ENCODE data around the gene DACT2. TPM values are rescaled to one million over a fixed set of nuclear protein-coding genes. Genes with fewer than 3 reads are reported as not detected.

The DACT2 gene
- total and polyA plus RNA-seq, 2 donors (not counting 1 experiment from before 2014, with no cell fraction given): not detected

GRCh38 chr6:168265827-168266815, 53.5 kb downstream of the DACT2 start:
- H4K20me1 ChIP-seq (ENCODE audit: control insufficient read depth, extremely low read depth, insufficient read depth, low read length): no peaks in the 10 kb centered on the region
- H3K4me2 ChIP-seq (ENCODE audit: extremely low read depth, insufficient read depth, low read length): no peak overlapping the region
- TF ChIP-seq EZH2 (IDR thresholded peaks at IDR 0.05; ENCODE audit: low read length, missing control alignments) (no peak), CTCF (conservative IDR thresholded peaks at IDR 0.05 in 1 of 2, IDR thresholded peaks at IDR 0.05 in 1 of 2; ENCODE audit: low read depth in 1 of 2, low read length in 2 of 2) (no peak)
- H3K27me3 ChIP-seq (ENCODE audit: control insufficient read depth, insufficient read depth, low read length): no peaks in the 10 kb centered on the region
- H2AFZ ChIP-seq (ENCODE audit: low read length): no peak overlapping the region
- no peaks in the 10 kb centered on the region for H3K9me3 ChIP-seq (ENCODE audit: control insufficient read depth, insufficient read depth, low read depth, low read length)
- no peaks in the 10 kb centered on the region for H3K4me1 ChIP-seq (ENCODE audit: control insufficient read depth, extremely low read depth, insufficient read depth, low read length)
- H3K79me2 ChIP-seq (ENCODE audit: control insufficient read depth, insufficient read depth, low read length): no peaks in the 10 kb centered on the region
- no peak overlapping the region for H3K9ac ChIP-seq (ENCODE audit: insufficient read depth, low read length)
- H3K27ac ChIP-seq (ENCODE audit: insufficient read depth, low read length): no peak overlapping the region
- no peak for DNase-seq (ENCODE audit: low read depth in 2 of 2)
- H3K36me3 ChIP-seq (ENCODE audit: control insufficient read depth, insufficient read depth, low read length): no peaks in the 10 kb centered on the region
- H3K4me3 ChIP-seq (replicated peaks in 1 of 4; ENCODE audit: control extremely low read depth in 1 of 4, insufficient read depth in 1 of 4, low read depth in 3 of 4, low read length in 4 of 4): no peak overlapping the region

- H3K9me3 ChIP-seq (ENCODE audit: control insufficient read depth, insufficient read depth, low read depth, low read length): no peaks in the 10 kb centered on the region
- TF ChIP-seq CTCF (conservative IDR thresholded peaks at IDR 0.05 in 1 of 2, IDR thresholded peaks at IDR 0.05 in 1 of 2; ENCODE audit: low read depth in 1 of 2, low read length in 2 of 2): no peak
- no peak for TF ChIP-seq EZH2 (IDR thresholded peaks at IDR 0.05; ENCODE audit: low read length, missing control alignments)
- H3K4me1 ChIP-seq (ENCODE audit: control insufficient read depth, extremely low read depth, insufficient read depth, low read length): no peaks in the 10 kb centered on the region
- DNase-seq (ENCODE audit: low read depth in 2 of 2): no peak
- H3K9ac ChIP-seq (ENCODE audit: insufficient read depth, low read length): no peak overlapping the region
- no peak overlapping the region for H3K4me3 ChIP-seq (replicated peaks in 1 of 4; ENCODE audit: control extremely low read depth in 1 of 4, insufficient read depth in 1 of 4, low read depth in 3 of 4, low read length in 4 of 4)
- no peaks in the 10 kb centered on the region for H3K27me3 ChIP-seq (ENCODE audit: control insufficient read depth, insufficient read depth, low read length)
- H3K79me2 ChIP-seq (ENCODE audit: control insufficient read depth, insufficient read depth, low read length): no peaks in the 10 kb centered on the region
- no peaks in the 10 kb centered on the region for H3K36me3 ChIP-seq (ENCODE audit: control insufficient read depth, insufficient read depth, low read length)
- no peaks in the 10 kb centered on the region for H4K20me1 ChIP-seq (ENCODE audit: control insufficient read depth, extremely low read depth, insufficient read depth, low read length)
- no peak overlapping the region for H2AFZ ChIP-seq (ENCODE audit: low read length)
- no peak overlapping the region for H3K4me2 ChIP-seq (ENCODE audit: extremely low read depth, insufficient read depth, low read length)
- H3K27ac ChIP-seq (ENCODE audit: insufficient read depth, low read length): no peak overlapping the region
These were observed 54.2 kb downstream of the DACT2 start for GRCh38 chr6:168265394-168265793.

- no peaks in the 10 kb centered on the region for H3K4me1 ChIP-seq (ENCODE audit: control insufficient read depth, extremely low read depth, insufficient read depth, low read length)
- TF ChIP-seq EZH2 (IDR thresholded peaks at IDR 0.05; ENCODE audit: low read length, missing control alignments): no peak
- no peak for TF ChIP-seq CTCF (conservative IDR thresholded peaks at IDR 0.05 in 1 of 2, IDR thresholded peaks at IDR 0.05 in 1 of 2; ENCODE audit: low read depth in 1 of 2, low read length in 2 of 2)
- H4K20me1 ChIP-seq (ENCODE audit: control insufficient read depth, extremely low read depth, insufficient read depth, low read length): no peaks in the 10 kb centered on the region
- no peak overlapping the region for H3K9ac ChIP-seq (ENCODE audit: insufficient read depth, low read length)
- no peaks in the 10 kb centered on the region for H3K36me3 ChIP-seq (ENCODE audit: control insufficient read depth, insufficient read depth, low read length)
- H3K4me3 ChIP-seq (replicated peaks in 1 of 4; ENCODE audit: control extremely low read depth in 1 of 4, insufficient read depth in 1 of 4, low read depth in 3 of 4, low read length in 4 of 4): no peak overlapping the region
- no peak overlapping the region for H3K27ac ChIP-seq (ENCODE audit: insufficient read depth, low read length)
- no peak for DNase-seq (ENCODE audit: low read depth in 2 of 2)
- no peak overlapping the region for H3K4me2 ChIP-seq (ENCODE audit: extremely low read depth, insufficient read depth, low read length)
- H3K79me2 ChIP-seq (ENCODE audit: control insufficient read depth, insufficient read depth, low read length): no peaks in the 10 kb centered on the region
- H3K9me3 ChIP-seq (ENCODE audit: control insufficient read depth, insufficient read depth, low read depth, low read length): no peaks in the 10 kb centered on the region
- H3K27me3 ChIP-seq (ENCODE audit: control insufficient read depth, insufficient read depth, low read length): no peaks in the 10 kb centered on the region
- no peak overlapping the region for H2AFZ ChIP-seq (ENCODE audit: low read length)
These were observed 54.8 kb downstream of the DACT2 start for GRCh38 chr6:168264593-168265335.
